Glutamatergic neuron (in vitro differentiated cells): Measurements from ENCODE around the gene CTR9. TPM values are rescaled to one million over a fixed set of nuclear protein-coding genes. Genes with fewer than 3 reads are reported as not detected.

Experiments used
- DNase-seq: peaks from one replicate; pipeline ENCODE4 v3.0.0; 2022
- H3K27ac Mint-ChIP-seq: one replicate; pipeline ENCODE4 v1.8.0; 2020; ENCODE audit warnings: mild to moderate bottlenecking, mixed read lengths, inconsistent platforms; ENCODE audit not compliant: unreplicated experiment
- H3K27me3 Mint-ChIP-seq: one replicate; pipeline ENCODE4 v1.8.0; 2020; ENCODE audit warnings: mild to moderate bottlenecking, moderate library complexity, mixed read lengths, inconsistent platforms; ENCODE audit not compliant: unreplicated experiment
- H3K36me3 Mint-ChIP-seq: one replicate; pipeline ENCODE4 v1.8.0; 2020; ENCODE audit warnings: mild to moderate bottlenecking, mixed read lengths, inconsistent platforms; ENCODE audit not compliant: unreplicated experiment
- H3K4me1 Mint-ChIP-seq: one replicate; pipeline ENCODE4 v1.8.0; 2020; ENCODE audit warnings: mild to moderate bottlenecking, low read depth, mixed read lengths, inconsistent platforms; ENCODE audit not compliant: unreplicated experiment
- H3K4me3 Mint-ChIP-seq: one replicate; pipeline ENCODE4 v1.8.0; 2020; ENCODE audit warnings: mild to moderate bottlenecking, mixed read lengths, inconsistent platforms; ENCODE audit not compliant: unreplicated experiment
- H3K9me3 Mint-ChIP-seq: one replicate; pipeline ENCODE4 v1.8.0; 2020; ENCODE audit warnings: mild to moderate bottlenecking, moderate library complexity, mixed read lengths, inconsistent platforms; ENCODE audit not compliant: unreplicated experiment
- total RNA-seq: library from RNA; stranded (reverse); fragmentation: NEBNext Ultra II Directional; extraction: Animal tissue kit (Norgen Biotek cat#: 25700); gene quantifications from one replicate; pipeline ENCODE4 v1.2.1, GENCODE V29; 2021; ENCODE audit not compliant: unreplicated experiment
- TF ChIP-seq, protein P1 (sequence below): fragments of 200-600 bp; sonication (generic); IDR thresholded peaks from one replicate; pipeline ENCODE4 v1.5.0; 2021; ENCODE audit not compliant: partially characterized antibody, unreplicated experiment

The CTR9 gene
- total RNA-seq, 1 donor from 2014 or later: 32.7 TPM

DNA sequence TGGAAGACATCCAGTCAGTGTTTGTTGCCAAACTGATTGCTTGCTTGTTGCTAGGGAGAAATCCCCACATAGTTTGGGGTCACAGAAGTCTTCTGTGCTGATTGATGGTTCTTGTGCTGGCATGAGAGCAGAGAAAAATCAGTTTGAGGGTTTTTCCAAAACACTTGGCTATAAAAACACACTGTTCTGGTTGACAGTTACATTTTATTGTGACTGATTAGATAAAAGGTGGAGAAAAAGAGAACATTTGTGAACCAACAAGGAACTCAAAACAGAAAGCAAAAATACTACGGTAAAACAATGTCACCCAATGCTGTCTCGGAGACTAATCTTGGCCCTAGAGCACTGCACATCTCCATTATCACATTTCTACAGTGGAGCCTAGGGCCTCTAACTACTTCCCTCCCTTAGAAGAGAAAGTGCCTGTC is 72.1 kb downstream of the CTR9 start:
- TF ChIP-seq, protein P1, sequence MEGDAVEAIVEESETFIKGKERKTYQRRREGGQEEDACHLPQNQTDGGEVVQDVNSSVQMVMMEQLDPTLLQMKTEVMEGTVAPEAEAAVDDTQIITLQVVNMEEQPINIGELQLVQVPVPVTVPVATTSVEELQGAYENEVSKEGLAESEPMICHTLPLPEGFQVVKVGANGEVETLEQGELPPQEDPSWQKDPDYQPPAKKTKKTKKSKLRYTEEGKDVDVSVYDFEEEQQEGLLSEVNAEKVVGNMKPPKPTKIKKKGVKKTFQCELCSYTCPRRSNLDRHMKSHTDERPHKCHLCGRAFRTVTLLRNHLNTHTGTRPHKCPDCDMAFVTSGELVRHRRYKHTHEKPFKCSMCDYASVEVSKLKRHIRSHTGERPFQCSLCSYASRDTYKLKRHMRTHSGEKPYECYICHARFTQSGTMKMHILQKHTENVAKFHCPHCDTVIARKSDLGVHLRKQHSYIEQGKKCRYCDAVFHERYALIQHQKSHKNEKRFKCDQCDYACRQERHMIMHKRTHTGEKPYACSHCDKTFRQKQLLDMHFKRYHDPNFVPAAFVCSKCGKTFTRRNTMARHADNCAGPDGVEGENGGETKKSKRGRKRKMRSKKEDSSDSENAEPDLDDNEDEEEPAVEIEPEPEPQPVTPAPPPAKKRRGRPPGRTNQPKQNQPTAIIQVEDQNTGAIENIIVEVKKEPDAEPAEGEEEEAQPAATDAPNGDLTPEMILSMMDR: no peak
- Mint-ChIP-seq H3K4me3 (no peak overlapping the region), H3K27me3 (peaks cover 2% of the 10 kb centered on the region), H3K9me3 (no peaks in the 10 kb centered on the region), H3K27ac (no peak overlapping the region), H3K4me1 (peaks cover 2% of the 10 kb centered on the region), H3K36me3 (no peaks in the 10 kb centered on the region)
- no peak for DNase-seq

DNA sequence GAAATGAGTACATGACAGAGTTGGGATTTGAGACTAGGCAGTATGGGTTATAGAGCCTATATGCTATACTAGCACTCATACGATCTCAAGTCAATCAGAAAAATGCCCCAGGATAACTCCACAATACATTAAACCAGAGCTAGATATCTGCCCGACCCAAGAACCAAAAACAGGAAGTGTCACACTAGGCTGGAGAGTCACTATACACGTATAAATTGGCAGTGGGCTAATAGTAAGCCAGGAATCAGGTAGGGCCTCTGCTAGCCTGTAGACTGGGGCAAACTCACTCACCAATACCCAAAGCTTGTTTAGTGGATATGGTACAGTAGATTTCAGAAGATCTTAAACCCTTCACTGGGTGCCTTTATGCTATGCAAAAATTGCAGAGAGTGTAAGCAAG is 73.8 kb downstream of the CTR9 start:
- TF ChIP-seq, protein P1: no peak
- DNase-seq: no peak
- H3K36me3 Mint-ChIP-seq: no peaks in the 10 kb centered on the region
- no peak overlapping the region for H3K4me3 Mint-ChIP-seq
- peaks cover 2% of the 10 kb centered on the region for H3K27me3 Mint-ChIP-seq
- H3K9me3 Mint-ChIP-seq: no peaks in the 10 kb centered on the region
- peaks cover 2% of the 10 kb centered on the region for H3K4me1 Mint-ChIP-seq
- no peak overlapping the region for H3K27ac Mint-ChIP-seq

GRCh38 chr11:10828402-10828801 is 77.4 kb downstream of the CTR9 start:
- H3K27me3 Mint-ChIP-seq: peaks cover 2% of the 10 kb centered on the region
- H3K9me3 Mint-ChIP-seq: no peaks in the 10 kb centered on the region
- DNase-seq: no peak
- H3K36me3 Mint-ChIP-seq: peaks cover 5% of the 10 kb centered on the region
- peaks cover 2% of the 10 kb centered on the region for H3K4me1 Mint-ChIP-seq
- TF ChIP-seq, protein P1: no peak
- H3K4me3 Mint-ChIP-seq: no peak overlapping the region
- H3K27ac Mint-ChIP-seq: no peak overlapping the region

- Mint-ChIP-seq H3K4me3 (no peak overlapping the region), H3K27ac (no peak overlapping the region), H3K9me3 (no peaks in the 10 kb centered on the region), H3K27me3 (peaks cover 2% of the 10 kb centered on the region), H3K4me1 (peaks cover 2% of the 10 kb centered on the region), H3K36me3 (peaks cover 5% of the 10 kb centered on the region)
- DNase-seq: no peak
- TF ChIP-seq, protein P1: no peak
These were observed 78.1 kb downstream of the CTR9 start for GRCh38 chr11:10829139-10829538.

Other genes starting within 250 kb of the CTR9 start
- gene RNF141, start 210.1 kb upstream of the CTR9 start, total RNA-seq: 14.2 TPM
- gene LYVE1, start 182.6 kb upstream of the CTR9 start, total RNA-seq: not detected
- gene IRAG1, start 57.5 kb upstream of the CTR9 start, total RNA-seq: 4.2 TPM
- 1,663 TPM for gene EIF4G2, start 57.7 kb downstream of the CTR9 start, total RNA-seq
- 83.4 TPM for gene ZBED5, start 106.8 kb downstream of the CTR9 start, total RNA-seq